Activated CD8-positive, alpha-beta T cell treated with anti-CD3 and anti-CD28 coated beads for 36 hours (primary cell): Measurements from ENCODE around the gene CCDC73. TPM values are rescaled to one million over a fixed set of nuclear protein-coding genes. Genes with fewer than 3 reads are reported as not detected.

ENCODE experiments used
- ATAC-seq: fragments of 200-7000 bp; cut with Tn5 transposase; one replicate; pipeline ENCODE4 v1.10.0; 2021; ENCODE audit warnings: mild to moderate bottlenecking, moderate library complexity
- CTCF ChIA-PET: fragments of 350-600 bp; sonication (Branson Sonifier 250); formaldehyde crosslinking; loops from one replicate; lab custom pipeline; 2021; ENCODE audit warnings: antibody characterized with exemption; lab: Charles Lee
- POLR2A ChIA-PET: fragments of 350-600 bp; sonication (Branson Sonifier 250); formaldehyde crosslinking; loops from one replicate; lab custom pipeline; 2021; ENCODE audit warnings: antibody characterized with exemption; lab: Charles Lee
- DNase-seq: peaks from one replicate; pipeline ENCODE4 v3.0.0-alpha.2; 2020
- H3K27ac Mint-ChIP-seq: one replicate; pipeline ENCODE4 v1.8.0; 2021; ENCODE audit warnings: mild to moderate bottlenecking, mixed read lengths
- H3K27me3 Mint-ChIP-seq: one replicate; pipeline ENCODE4 v1.8.0; 2021; ENCODE audit warnings: mixed read lengths
- H3K36me3 Mint-ChIP-seq: one replicate; pipeline ENCODE4 v1.8.0; 2021; ENCODE audit warnings: low read depth, mixed read lengths
- H3K4me1 Mint-ChIP-seq: one replicate; pipeline ENCODE4 v1.8.0; 2021; ENCODE audit warnings: low read depth, mixed read lengths
- H3K4me3 Mint-ChIP-seq: one replicate; pipeline ENCODE4 v1.8.0; 2021; ENCODE audit warnings: mild to moderate bottlenecking, moderate library complexity, mixed read lengths
- H3K9me3 Mint-ChIP-seq: one replicate; pipeline ENCODE4 v1.8.0; 2021; ENCODE audit warnings: mixed read lengths
- CTCF ChIP-seq: fragments of 200-600 bp; IDR thresholded peaks from one replicate; pipeline ENCODE4 v1.8.0; 2022; ENCODE audit warnings: antibody characterized with exemption, mild to moderate bottlenecking
- intact Hi-C: fragments of 100-400 bp; cut with micrococcal nuclease; formaldehyde crosslinking; loops from one replicate; pipeline ENCODE4 v1.10.0; 2022
- total RNA-seq, 2 experiments: library from RNA; stranded (reverse); gene quantifications; one replicate each; pipeline ENCODE4 v1.2.3, GENCODE V29; 2021

The CCDC73 gene
- not detected for total RNA-seq

GRCh38 chr11:32794439-32794838 lies at the start of gene CCDC73:
Gene CCDC73, minus strand, starts transcription at chr11:32794662. Its CDS starts 34,419 bp downstream, at chr11:32760243.
- ATAC-seq (no peak), DNase-seq (no peak)
- intact Hi-C loops, result loop anchor here (2.0 to 5.0 kb wide), 2 partner anchors 77 to 470 kb away; no protein-coding TSS in a partner anchor
- Mint-ChIP-seq H3K36me3 (no peaks in the 10 kb centered on the region), H3K9me3 (no peaks in the 10 kb centered on the region), H3K27ac (no peak within 1 kb of the TSS), H3K4me1 (peaks cover 9% of the 10 kb centered on the region), H3K4me3 (no peak within 1 kb of the TSS), H3K27me3 (peaks cover 6% of the 10 kb centered on the region)
- no peak for TF ChIP-seq CTCF
- POLR2A ChIA-PET, result no interaction called here
- CTCF ChIA-PET, result interaction anchor here (0.8 to 1.2 kb wide), 2 partner anchors 15 to 24 kb away, joined by 3 read pairs; no protein-coding TSS in a partner anchor

GRCh38 chr11:32843544-32843943 lies 49.1 kb upstream of the CCDC73 start:
- H3K9me3 Mint-ChIP-seq, result no peaks in the 10 kb centered on the region
- H3K36me3 Mint-ChIP-seq, result no peaks in the 10 kb centered on the region
- no peaks in the 10 kb centered on the region for H3K4me1 Mint-ChIP-seq
- intact Hi-C loops, result no loop called here
- H3K27ac Mint-ChIP-seq, result no peak overlapping the region
- ATAC-seq (no peak), DNase-seq (no peak)
- ChIA-PET CTCF (interaction anchor here (0.6 kb wide), 1 partner anchor 932 kb away, joined by 3 read pairs; no protein-coding TSS in a partner anchor), POLR2A (no interaction called here)
- H3K27me3 Mint-ChIP-seq, result peaks cover 4% of the 10 kb centered on the region
- no peak for TF ChIP-seq CTCF
- H3K4me3 Mint-ChIP-seq, result no peak overlapping the region

- peaks cover 4% of the 10 kb centered on the region for H3K27me3 Mint-ChIP-seq
- no peaks in the 10 kb centered on the region for H3K9me3 Mint-ChIP-seq
- H3K4me1 Mint-ChIP-seq, result no peaks in the 10 kb centered on the region
- no peak for TF ChIP-seq CTCF
- intact Hi-C loops, result no loop called here
- POLR2A ChIA-PET, result no interaction called here
- H3K36me3 Mint-ChIP-seq, result no peaks in the 10 kb centered on the region
- no peak overlapping the region for H3K4me3 Mint-ChIP-seq
- CTCF ChIA-PET, result interaction anchor here (0.9 to 2.7 kb wide), 5 partner anchors 25 to 224 kb away, joined by 3 to 11 read pairs (median 4); no protein-coding TSS in a partner anchor
- no peak for ATAC-seq
- DNase-seq, result no peak
- H3K27ac Mint-ChIP-seq, result no peak overlapping the region
These were observed 46.1 kb upstream of the CCDC73 start for GRCh38 chr11:32840587-32840986.

- DNase-seq (no peak), ATAC-seq (no peak)
- Mint-ChIP-seq H3K27me3 (peaks cover 4% of the 10 kb centered on the region), H3K4me3 (no peak overlapping the region), H3K9me3 (no peaks in the 10 kb centered on the region), H3K4me1 (no peaks in the 10 kb centered on the region), H3K36me3 (no peaks in the 10 kb centered on the region), H3K27ac (no peak overlapping the region)
- ChIA-PET POLR2A (no interaction called here), CTCF (interaction anchor here (1.0 to 1.1 kb wide), 2 partner anchors 29 to 226 kb away, joined by 3 to 5 read pairs; no protein-coding TSS in a partner anchor)
- TF ChIP-seq CTCF, result no peak
- intact Hi-C loops, result loop anchor here (10.0 kb wide), 1 partner anchor 225 kb away; no protein-coding TSS in a partner anchor
These were observed 44.8 kb upstream of the CCDC73 start for GRCh38 chr11:32839308-32839707.

- intact Hi-C loops, result loop anchor here (10.0 kb wide), 1 partner anchor 226 kb away; no protein-coding TSS in a partner anchor
- POLR2A ChIA-PET, result no interaction called here
- H3K4me1 Mint-ChIP-seq, result no peaks in the 10 kb centered on the region
These were observed 44.2 kb upstream of the CCDC73 start for GRCh38 chr11:32838505-32839274.

More at GRCh38 chr11:32838505-32839274, 44.2 kb upstream of the CCDC73 start:
- CTCF ChIA-PET, result interaction anchor here (1.0 to 1.1 kb wide), 2 partner anchors 29 to 227 kb away, joined by 3 to 5 read pairs; no protein-coding TSS in a partner anchor
- peak; percentile 30 for ATAC-seq
- Mint-ChIP-seq H3K9me3 (no peaks in the 10 kb centered on the region), H3K27ac (no peak overlapping the region), H3K36me3 (no peaks in the 10 kb centered on the region), H3K4me3 (no peak overlapping the region), H3K27me3 (peaks cover 4% of the 10 kb centered on the region)
- TF ChIP-seq CTCF, result no peak
- no peak for DNase-seq
